HepG2 (cell line): Measurements from ENCODE around the gene SELENOH.

Experiments used
- ARNT2 ChIP-seq: sonication (generic); formaldehyde crosslinking; IDR thresholded peaks from 2 replicates; pipeline ENCODE4 v1.8.0; 2022; ENCODE audit warnings: mild to moderate bottlenecking, low read depth, missing genetic modification reagents, moderate library complexity
- EZH2 ChIP-seq: conservative IDR thresholded peaks from 2 replicates; pipeline ENCODE4 v1.6.1; 2012; ENCODE audit warnings: mild to moderate bottlenecking, low read depth, low read length, moderate library complexity
- TAF1 ChIP-seq: sonication (generic); formaldehyde crosslinking; IDR thresholded peaks from 2 replicates; pipeline ENCODE4 v1.4.0; 2020; ENCODE audit warnings: missing genetic modification reagents
- ZFAT ChIP-seq: sonication (generic); formaldehyde crosslinking; conservative IDR thresholded peaks from 2 replicates; pipeline ENCODE4 v1.8.1; 2023; ENCODE audit warnings: missing genetic modification reagents, inconsistent platforms
- ZNF3 ChIP-seq: IDR thresholded peaks from 2 replicates; pipeline ENCODE4 v1.7.0; 2017; ENCODE audit warnings: inconsistent platforms

- TF ChIP-seq TAF1 (CRISPR knock-in tag) (no peak), ZFAT (CRISPR knock-in tag) (no peak), EZH2 (no peak), ARNT2 (CRISPR knock-in tag) (no peak), ZNF3 (CRISPR knock-in tag) (no peak)
Observed at GRCh38 chr11:57732661-57733060, 8.6 kb upstream of the SELENOH start.
